ENCODE results near the gene STK11IP.

DNA sequence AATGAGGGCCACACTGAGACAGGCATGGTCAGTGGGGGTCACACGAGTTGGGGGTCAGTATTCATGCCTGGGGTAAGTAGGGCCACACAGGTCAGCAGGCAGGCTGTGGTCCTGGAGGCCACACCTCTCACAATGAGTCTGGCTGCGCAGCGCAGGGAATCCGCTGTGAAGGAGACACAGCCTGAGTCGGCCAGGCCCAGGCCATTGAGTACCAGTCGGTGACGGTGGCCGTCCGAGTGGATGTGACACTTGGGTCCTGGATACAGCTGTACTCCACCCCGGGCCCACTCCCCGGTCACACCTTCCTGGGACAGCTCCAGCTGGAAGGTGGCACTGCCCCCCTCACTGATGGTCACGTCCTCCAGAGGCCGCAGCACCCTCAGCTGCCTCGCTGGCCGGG, 43.3 kb upstream of the STK11IP start:
- TF ChIP-seq REST (IDR thresholded peaks at IDR 0.05; ENCODE audit: insufficient replicate concordance, low read depth) (no peak), POLR2AphosphoS5 (IDR thresholded peaks at IDR 0.05; ENCODE audit: low read depth) (no peak), CTCF (IDR thresholded peaks at IDR 0.05; ENCODE audit: insufficient read depth, low read length) (no peak)
